Activated gamma-delta T cell treated with anti-CD3 and anti-CD28 coated beads, Interleukin-2, amount 50 U/mL, for 16 hours (primary cell): Measurements from ENCODE around the gene TMEM108.

ENCODE experiments used
- DNase-seq: peaks from one replicate; pipeline ENCODE4 v3.0.0-alpha.2; 2020; ENCODE audit warnings: low read depth

The TMEM108 gene

DNA sequence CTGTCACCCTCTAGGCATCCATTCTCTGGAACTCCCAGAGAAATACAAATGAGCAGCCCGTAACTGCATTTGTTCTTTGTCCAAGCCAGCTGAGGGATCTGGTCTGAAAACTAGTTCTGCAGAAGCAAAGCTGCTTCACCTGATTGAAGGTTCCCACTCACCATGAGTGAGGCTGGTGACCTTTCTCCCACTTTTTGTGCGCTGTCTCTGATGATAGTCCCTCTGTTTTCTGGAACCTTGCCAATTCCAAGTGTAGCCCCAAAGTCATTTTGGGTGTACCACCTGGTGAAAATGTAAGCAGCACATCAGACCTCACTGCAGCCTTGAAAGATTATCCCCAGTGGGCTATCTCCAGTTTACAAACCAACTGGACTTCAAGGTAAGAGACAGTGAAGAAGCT is 322.3 kb downstream of the TMEM108 start:
- DNase-seq: no peak

DNA sequence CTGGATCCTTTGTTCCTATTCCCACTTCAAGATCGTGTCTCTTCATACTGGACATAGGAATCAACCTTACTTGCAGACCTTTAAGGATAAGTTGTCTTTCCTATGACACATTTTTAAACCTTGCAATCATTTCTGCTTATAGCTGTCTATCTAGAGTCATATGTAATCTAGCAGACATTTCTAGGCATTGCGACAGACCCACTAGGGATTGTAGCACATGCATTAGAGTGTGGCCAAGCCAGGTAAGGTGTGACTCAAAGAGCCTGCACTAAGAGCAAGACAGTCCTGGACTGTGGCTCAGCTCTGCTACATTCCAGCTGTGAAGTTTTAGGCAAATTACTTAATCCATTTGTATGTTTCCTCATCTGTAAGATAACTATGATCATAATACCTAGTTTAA is 322.8 kb downstream of the TMEM108 start:
- DNase-seq: no peak

DNA sequence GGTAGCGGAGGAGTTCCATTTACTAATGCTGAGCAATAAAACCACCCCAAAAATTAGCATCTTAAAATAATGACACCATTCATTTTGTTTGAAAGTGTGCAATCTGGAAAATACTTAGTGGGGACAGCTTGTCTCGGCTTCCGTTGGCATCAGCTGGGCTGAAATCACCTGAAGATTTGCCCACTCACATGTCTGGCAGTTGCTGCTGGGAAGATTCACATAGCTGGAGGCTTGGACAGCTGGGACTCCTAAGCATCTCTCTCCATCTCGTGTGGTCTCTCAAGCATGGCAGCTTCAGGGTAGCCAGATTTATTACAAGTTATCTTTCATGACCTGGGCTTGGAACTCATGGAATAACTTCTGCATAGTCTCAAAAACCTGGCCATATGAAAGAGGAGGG is 323.2 kb downstream of the TMEM108 start:
- no peak for DNase-seq

DNA sequence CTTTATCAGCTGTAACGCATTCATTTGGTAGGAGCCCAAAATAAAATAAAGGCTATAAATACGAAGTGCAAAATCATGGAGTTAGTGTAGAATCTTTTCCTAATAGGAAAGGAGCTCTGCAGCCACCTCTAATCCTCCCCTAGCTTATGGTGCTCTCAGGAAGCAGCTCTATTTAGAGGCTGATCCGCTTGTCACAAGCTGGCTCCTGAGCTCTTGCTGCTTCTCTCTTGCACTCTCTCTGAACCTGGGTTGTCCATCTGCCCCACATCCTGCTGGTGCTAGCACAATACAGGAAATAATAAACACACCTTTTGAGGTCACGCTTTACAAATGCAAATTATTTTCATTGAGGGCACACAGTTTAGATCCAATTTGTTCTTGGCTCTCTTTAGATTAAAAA is 324.3 kb downstream of the TMEM108 start:
- no peak for DNase-seq

DNA sequence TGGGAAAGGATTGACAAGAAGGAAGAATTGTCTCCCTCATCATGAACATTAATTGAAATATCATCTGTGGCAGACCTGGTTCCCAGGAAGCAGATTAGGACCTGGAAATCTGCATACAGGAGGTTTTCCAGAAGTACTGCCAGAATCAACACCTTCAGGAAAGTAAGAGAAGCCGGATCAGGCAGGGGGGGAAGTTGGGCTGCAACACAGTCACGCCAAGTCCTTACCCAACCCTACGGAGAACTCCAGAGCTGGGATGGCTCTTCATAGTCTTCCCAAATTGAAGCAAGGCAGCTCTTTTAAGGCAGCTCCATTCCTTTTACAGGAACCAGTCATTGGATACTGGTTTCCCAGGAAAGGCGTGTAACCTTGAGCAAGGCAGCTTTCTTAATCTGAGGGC is 326.5 kb downstream of the TMEM108 start:
- DNase-seq: no peak

DNA sequence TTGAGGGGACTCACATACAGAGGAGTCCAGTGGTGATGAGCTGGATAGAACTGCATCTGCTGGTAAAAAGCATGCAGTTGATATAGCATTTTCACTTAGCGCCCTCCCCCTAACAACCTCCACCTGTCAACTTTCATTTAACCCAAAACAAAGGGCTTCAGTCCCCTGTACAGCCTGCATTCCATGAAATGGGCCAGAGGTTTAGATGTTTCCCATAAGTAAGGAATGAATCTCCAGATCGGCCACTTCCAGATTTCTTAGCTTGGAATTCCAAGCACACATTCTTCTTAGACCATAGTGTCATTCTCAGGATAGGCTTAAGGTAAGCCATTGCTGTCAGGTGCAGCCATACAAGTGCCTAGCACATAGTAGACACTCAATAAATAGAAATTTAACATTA is 328.7 kb downstream of the TMEM108 start:
- no peak for DNase-seq

DNA sequence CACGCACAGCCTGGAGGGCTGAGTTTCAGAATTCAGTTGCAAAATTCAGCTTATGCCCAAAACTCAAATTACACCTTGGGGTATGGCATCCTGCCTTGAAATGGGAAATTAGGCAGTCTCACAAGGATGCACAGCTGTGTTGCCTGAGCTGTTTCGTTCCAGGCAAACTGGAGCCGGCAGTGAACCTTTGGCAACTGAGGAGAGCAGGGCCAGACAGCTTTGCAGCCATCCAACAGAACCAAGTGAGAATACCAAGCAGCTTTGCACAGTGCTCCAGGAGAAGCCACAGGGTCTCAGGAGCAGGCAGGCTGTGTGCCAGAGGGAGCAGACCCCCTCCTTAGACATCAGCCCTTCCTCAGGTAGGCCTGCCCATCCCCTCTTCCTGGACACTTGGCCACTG is 329.2 kb downstream of the TMEM108 start:
- no peak for DNase-seq

DNA sequence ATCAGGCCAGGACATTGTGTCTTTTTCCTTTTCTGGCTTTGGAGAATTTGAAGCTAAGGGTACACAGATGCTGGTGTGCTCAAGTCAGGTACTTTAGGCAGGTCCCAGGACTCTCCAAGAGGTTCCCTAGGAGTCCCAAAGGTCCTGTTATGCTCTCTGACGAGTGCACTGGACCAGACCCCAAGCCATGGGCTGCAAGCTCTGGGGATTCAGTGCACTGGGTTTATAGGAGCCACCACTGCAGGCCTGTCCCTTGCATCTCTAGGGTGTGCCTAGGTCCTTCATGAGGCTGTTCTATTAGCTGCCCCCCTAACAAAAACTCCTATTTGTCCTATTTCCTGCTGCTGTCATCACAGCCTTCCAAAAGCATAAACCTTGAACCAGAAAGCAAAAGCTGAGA is 329.8 kb downstream of the TMEM108 start:
- no peak for DNase-seq

DNA sequence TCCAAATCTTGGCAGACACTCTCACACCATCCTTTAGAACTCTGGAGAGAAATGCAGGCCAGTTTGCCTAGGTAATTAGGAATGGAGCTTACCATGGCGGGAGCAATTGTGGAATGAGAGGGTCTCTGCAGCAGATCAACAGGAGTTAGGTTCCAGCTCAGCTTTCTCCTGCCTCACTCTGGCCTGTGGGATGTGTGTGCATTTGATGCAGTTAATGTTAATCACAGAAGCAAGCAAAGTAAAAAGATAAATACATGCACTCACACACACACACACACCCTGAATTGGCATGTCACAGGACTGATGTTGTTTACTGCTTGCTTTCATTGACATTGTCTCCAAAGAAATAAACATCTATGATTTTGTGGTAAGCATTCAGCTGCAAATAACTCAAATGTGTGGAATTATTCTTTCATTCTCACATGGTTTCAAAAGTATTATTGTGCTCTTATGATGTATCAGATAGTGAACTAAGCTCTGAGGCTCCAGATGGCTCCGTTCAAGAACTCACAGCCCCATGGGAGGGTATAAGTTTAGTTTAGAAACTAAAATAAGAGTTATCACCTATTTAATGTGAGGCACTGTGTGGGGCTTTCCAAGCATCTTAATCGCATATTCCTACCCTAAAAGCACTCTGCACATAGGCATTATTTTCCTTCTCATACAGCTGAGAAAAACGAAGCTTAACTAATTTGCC is 330.3 kb downstream of the TMEM108 start:
- DNase-seq: no peak

DNA sequence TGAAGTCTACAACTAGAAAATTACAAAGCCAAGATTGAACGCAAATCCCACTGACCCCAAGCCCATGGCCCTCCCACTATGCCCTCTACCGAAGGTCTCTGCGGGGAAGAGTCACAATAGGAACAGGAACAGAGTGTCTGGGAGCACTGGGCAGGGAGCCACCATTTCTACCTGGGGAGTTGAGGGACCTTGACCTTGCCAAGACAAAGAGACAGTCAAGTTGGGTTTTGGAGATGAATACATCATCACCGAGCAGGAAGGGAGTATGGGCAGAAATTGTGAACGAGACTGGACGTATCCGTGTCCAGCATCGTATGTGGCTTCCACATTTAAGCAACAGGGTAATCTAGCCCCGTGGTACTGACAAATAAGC is 330.9 kb downstream of the TMEM108 start:
- DNase-seq: no peak

DNA sequence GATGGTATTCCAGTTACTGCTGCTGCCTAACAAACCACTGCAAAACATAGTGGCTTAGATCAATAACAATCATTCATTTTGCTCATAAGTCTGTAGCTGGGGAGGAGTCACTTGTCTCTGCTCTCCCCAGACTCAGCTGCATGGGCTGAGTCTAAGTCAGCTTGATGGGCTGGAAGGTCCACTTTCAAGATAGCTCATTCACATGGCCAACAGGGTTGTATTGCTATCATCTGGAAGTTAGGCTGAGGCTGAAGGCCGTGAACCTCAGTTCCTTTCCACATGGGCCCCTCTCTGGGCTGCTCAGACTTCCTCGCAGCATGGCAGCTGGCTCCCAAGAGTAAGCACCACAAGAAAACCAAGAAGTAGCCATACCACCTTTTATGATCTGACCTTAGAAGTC is 333.0 kb downstream of the TMEM108 start:
- no peak for DNase-seq

DNA sequence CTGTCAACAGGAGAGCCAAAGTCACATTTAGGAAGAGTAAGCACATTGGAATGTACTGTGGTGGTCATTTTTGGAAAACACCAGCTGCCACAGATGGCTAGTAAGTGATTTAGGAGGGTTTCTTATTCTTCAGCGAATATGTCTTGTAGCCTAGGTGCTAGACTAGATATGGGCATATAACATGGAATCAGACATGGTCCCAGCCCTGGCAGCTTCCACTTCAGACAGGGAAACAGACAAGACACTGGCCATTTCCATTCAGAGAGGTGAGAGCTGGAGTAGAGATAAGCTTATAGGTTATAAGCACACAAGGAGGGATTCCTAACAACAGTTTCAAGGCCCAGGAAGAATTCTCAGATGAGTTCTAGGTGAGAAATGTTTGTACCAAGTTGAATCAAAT is 333.5 kb downstream of the TMEM108 start:
- DNase-seq: no peak

DNA sequence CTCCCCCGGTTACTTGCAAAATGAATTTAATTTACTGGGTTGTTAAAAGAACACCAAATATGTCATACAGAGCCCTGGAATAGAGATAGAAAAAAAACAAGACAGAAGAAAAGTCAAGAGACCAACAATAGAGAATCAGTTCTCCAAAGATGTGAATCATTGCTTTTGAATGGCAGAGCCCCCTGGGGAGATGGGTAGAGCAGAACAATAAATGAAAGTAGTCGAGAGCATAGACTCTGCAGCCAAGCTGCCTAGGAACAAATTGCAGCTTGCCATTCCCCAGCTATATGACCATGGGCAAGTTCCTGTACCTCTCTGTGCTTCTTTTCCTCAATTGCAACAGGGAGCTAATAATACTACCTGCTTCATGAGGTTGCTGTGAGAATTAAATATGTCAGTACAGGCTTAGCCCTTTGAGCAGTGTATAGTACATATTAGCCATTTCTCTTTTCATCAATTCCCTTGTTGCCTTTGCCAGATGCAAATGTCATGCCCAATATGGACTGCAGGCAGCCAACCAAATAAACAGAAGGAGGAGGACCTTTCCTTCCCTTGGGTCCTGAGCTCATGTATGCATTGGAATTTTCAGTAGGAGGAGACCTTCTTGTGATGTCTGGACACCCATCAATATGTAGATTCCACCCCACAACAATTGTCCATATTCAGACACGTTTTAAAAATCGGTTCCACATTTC is 336.7 kb downstream of the TMEM108 start:
- DNase-seq: no peak

DNA sequence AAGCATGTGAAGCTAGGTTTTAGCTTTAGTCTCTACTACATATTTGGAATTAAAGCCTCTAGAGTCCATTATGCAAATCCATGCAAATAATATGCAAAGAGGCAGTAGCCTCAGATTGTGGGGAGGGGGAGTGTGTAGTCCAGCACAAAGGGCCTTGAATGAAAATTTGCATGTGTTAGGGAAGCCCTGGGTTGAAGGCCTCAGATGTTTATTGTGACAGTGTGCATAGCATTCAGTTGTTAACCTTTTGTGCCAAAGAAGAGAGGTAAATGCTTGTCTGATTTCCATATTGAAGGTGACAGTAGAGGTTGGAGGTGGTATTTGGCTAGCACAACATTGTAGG is 337.2 kb downstream of the TMEM108 start:
- DNase-seq: no peak

DNA sequence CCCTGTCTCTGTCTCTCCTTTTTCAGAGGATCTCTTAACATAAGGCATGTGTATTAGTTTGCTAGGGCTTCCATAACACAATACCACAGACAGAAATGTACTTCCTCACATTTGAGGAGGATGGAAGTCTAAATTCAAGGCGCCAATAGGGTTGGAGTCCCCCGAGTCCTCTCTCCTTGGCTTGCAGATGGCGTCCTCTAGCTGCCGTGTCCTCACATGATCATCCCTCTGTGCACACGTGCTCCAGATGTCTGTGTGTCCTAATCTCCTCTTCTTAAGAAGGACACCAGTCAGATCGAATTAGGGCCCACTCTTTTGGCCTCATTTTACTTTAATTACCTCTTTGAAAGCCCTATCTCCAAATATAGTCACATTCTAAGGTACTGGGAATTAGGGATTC is 338.6 kb downstream of the TMEM108 start:
- no peak for DNase-seq

DNA sequence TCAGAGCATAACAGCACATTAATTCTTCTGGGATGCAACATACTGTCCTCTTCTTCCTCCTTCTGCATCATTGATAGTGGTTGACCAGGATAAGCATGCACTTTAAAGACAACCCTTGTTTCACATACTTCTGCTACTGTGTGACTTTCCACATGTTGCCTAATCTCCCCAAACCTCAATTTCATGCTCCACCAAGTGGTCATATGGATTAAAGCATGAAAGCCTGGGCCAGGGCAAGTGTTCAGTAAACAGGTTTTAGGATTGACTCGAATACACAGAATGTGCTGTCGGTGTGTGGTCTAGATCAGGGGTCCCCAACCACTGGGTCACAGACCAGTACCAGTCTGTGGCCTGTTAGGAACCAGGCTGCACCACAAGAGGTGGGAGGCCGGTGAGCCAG is 339.2 kb downstream of the TMEM108 start:
- no peak for DNase-seq

DNA sequence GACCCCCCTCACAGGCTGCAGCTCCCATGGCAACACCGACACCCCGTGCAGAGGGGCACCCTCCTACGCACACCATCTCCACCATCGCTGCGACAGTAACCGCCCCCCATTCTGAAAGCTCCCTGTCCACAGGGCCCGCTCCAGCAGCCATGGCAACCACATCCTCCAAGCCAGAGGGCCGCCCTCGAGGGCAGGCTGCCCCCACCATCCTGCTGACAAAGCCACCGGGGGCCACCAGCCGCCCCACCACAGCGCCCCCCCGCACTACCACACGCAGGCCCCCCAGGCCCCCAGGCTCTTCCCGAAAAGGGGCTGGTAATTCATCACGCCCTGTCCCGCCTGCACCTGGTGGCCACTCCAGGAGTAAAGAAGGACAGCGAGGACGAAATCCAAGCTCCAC is 341.7 kb downstream of the TMEM108 start:
- no peak for DNase-seq

DNA sequence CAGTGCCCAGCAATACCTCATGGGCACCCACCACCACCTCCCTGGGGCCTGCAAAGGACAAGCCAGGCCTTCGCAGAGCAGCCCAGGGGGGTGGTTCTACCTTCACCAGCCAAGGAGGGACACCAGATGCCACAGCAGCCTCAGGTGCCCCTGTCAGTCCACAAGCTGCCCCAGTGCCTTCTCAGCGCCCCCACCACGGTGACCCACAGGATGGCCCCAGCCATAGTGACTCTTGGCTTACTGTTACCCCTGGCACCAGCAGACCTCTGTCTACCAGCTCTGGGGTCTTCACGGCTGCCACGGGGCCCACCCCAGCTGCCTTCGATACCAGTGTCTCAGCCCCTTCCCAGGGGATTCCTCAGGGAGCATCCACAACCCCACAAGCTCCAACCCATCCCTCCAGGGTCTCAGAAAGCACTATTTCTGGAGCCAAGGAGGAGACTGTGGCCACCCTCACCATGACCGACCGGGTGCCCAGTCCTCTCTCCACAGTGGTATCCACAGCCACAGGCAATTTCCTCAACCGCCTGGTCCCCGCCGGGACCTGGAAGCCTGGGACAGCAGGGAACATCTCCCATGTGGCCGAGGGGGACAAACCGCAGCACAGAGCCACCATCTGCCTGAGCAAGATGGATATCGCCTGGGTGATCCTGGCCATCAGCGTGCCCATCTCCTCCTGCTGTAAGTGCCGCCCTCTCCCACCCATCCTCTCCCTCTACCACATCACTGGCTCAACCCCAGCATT is 342.5 kb downstream of the TMEM108 start:
- DNase-seq: no peak

DNA sequence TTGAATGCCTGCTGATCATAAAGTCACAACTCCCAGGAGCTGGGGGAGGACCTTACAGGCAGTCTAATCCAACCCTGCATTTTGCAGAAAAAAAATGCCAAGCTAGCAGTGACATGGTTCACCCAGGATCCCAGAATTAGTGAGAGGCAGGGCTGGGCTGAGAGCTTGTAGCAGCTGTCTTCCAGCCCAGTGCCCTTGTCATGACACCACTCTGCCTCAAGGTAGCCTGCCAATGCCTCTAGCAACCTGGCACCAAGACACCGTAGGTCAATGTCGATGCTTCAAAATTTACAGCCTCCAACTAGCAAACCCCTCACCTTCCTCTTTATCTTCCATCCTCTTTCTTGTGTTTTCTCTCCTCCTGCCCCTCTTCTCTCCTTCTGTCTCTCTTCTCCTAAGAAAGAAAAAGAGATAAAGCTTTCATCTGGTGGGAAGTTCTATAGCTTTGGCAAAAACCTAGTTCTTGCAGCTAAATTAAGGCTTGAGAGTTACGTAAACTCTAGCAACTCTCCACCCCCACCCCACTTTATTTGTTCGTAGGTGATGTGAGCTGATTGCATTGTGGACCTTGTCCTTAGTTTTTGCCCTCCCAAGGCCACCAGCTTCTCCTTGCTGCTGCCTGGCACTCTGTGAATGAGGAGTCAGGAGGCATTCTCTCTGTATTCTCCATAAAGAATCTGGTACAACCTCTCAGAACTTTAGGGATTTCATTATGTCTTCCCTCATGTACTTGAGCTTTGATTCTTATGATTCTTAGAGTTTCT is 343.3 kb downstream of the TMEM108 start:
- no peak for DNase-seq

DNA sequence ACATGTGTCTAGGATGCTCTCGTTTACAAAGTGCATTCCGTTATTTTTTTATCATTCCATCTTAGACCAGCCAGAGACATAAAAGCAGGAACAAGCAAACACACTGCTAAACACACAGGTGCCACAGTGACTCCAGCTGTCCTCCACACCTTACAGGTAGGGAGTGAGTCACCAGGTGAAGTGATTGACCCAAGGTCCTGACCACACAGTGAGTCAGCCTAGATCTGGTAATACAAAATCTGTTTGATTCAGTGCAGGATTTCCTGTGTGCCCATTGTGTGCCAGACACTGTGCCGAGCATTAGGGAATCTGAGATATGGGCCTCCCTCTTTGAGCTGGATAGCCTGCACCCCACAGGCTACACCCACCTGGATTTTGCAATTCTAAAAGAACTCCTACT is 345.0 kb downstream of the TMEM108 start:
- DNase-seq: no peak

DNA sequence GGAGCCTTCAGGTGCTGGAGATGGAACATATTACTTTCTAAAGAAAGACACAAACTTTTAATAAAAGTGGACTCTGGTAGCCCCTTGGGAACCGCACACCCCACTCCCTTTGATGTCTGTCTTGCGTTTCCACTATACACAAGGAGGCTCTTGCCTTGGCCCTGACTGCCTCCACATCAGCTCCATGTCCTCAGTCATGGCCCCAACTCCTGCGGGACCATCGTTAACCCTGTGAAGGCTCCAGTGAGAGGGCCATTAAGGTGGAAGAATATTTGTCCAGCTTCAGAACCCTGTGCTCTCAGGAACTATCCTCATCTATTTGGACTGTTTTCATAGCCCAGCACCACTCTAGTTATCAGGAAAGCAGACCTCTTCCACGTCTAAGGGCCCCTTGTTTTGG is 345.6 kb downstream of the TMEM108 start:
- DNase-seq: no peak

DNA sequence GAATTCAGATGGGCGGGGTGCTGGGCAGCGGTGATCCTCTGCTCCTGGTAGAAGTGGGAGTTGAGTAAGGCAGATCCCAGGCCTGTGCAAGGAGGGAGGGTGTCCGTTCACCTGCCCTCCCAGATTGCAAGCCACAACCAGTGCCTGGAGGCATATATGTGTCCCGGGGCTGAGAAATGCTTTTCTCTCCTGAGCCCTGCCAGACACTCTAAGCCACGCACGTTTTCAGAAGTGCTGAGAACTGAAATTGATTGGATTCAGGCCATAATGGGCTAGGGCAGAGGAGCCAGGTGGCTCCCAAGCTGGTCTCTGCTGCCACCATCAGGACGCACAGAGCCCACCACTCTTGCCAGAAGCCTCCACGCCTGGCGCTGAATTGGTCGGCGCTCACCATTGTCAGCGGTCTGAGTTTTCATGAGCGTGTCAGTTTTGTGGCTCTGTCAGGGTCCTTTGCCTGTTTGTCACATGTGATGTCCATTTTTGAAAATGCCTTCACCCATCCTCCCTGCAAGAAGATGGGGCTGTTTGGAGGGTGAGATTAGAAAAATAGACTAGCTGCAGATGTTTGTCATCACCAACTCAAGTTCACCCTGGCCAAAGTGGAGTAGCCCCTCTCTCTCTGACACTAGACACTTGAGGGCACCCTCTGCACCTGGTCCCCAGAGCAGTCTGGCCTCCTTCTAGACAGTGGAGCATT is 346.3 kb downstream of the TMEM108 start:
- no peak for DNase-seq
